K562 (cell line): Measurements from ENCODE around the gene MAN1B1. TPM values are rescaled to one million over a fixed set of nuclear protein-coding genes. Genes with fewer than 3 reads are reported as not detected.

Experiments used
- FIP1L1 ChIP-seq: fragments of 200-400 bp; formaldehyde crosslinking; IDR thresholded peaks from 2 replicates; pipeline ENCODE4 v1.6.1; 2018; ENCODE audit warnings: mild to moderate bottlenecking, low read depth, low read length; ENCODE audit not compliant: poor library complexity, severe bottlenecking
- NFATC3 ChIP-seq: fragments of 450-650 bp; IDR thresholded peaks from 2 replicates; pipeline ENCODE4 v1.6.1; 2017; ENCODE audit warnings: mild to moderate bottlenecking
- SMARCC2 ChIP-seq: fragments of 450-650 bp; IDR thresholded peaks from 2 replicates; pipeline ENCODE4 v1.6.1; 2017; ENCODE audit warnings: antibody characterized with exemption, moderate library complexity, mild to moderate bottlenecking, low read depth
- SPI1 ChIP-seq: IDR thresholded peaks from 2 replicates; pipeline ENCODE4 v1.6.1; 2011; ENCODE audit warnings: low read depth, low read length, control low read depth, borderline replicate concordance
- SRSF7 ChIP-seq: fragments of 200-400 bp; formaldehyde crosslinking; optimal IDR thresholded peaks from 2 replicates; pipeline ENCODE3; 2017; ENCODE audit warnings: mild to moderate bottlenecking, low read depth, low read length
- TAF7 ChIP-seq: fragments of 450-650 bp; IDR thresholded peaks from 2 replicates; pipeline ENCODE4 v1.6.1; 2016; ENCODE audit warnings: missing genetic modification characterization, missing compliant biosample characterization
- TRIM24 ChIP-seq, 2 experiments: fragments of 450-650 bp; IDR thresholded peaks; 2 replicates each; pipeline ENCODE4 v1.6.1; 2016
- ZNF766 ChIP-seq: fragments of 200-800 bp; sonication (Bioruptor generic); conservative IDR thresholded peaks from 2 replicates; pipeline ENCODE4 v1.6.1; 2016; ENCODE audit warnings: missing genetic modification characterization, missing compliant biosample characterization
- polyA plus RNA-seq, 8 experiments: library from polyadenylated mRNA; depleted of rRNA in 4 of 8; stranded (reverse) in 5 of 8; unstranded in 3 of 8; fragments of >200 nt; fragmentation: Nextera tagmentation in 2 of 8; fragmentation: Illumina TruSeq in 1 of 8; extraction: Ambion mirVana in 2 of 8; extraction: Trizol in 1 of 8; gene quantifications; 2 replicates each; pipeline versions ENCODE4 v1.2.1 to v1.2.3, GENCODE V29; 2011 to 2014; ENCODE audit warnings: inconsistent platforms in 1 of 8, missing spikeins in 1 of 8
- total RNA-seq, 7 experiments: library from RNA; depleted of rRNA in 6 of 7; stranded (reverse); fragments of >200 nt in 6 of 7; fragmentation: Illumina TruSeq in 2 of 7; extraction: Trizol in 2 of 7; gene quantifications; 2 replicates each; pipeline versions ENCODE4 v1.2.1 to v1.2.3, GENCODE V29; 2011 to 2021; ENCODE audit warnings: low replicate concordance in 1 of 7
- TF ChIP-seq, protein P1 (sequence below): fragments of 250-450 bp; sonication (Bioruptor Pico); IDR thresholded peaks from 2 replicates; pipeline ENCODE4 v1.5.0; 2020; ENCODE audit warnings: mild to moderate bottlenecking
- TF ChIP-seq, protein P2 (sequence below): fragments of 250-450 bp; sonication (Bioruptor Pico); IDR thresholded peaks from 2 replicates; pipeline ENCODE4 v1.5.0; 2021; ENCODE audit warnings: mild to moderate bottlenecking, borderline replicate concordance
- TF ChIP-seq, protein P3 (sequence below): IDR thresholded peaks from 3 replicates; pipeline ENCODE4 v1.6.1; 2011; ENCODE audit warnings: borderline replicate concordance, mild to moderate bottlenecking, moderate library complexity; ENCODE audit not compliant: insufficient read length; ENCODE audit errors: extremely low read depth

Gene MAN1B1
- total and polyA plus RNA-seq, 9 of the 15 experiments (the other 6 are each of a cell fraction or from before 2014, with no cell fraction given): 0.55 to 36.6 (median 27.3) TPM

DNA sequence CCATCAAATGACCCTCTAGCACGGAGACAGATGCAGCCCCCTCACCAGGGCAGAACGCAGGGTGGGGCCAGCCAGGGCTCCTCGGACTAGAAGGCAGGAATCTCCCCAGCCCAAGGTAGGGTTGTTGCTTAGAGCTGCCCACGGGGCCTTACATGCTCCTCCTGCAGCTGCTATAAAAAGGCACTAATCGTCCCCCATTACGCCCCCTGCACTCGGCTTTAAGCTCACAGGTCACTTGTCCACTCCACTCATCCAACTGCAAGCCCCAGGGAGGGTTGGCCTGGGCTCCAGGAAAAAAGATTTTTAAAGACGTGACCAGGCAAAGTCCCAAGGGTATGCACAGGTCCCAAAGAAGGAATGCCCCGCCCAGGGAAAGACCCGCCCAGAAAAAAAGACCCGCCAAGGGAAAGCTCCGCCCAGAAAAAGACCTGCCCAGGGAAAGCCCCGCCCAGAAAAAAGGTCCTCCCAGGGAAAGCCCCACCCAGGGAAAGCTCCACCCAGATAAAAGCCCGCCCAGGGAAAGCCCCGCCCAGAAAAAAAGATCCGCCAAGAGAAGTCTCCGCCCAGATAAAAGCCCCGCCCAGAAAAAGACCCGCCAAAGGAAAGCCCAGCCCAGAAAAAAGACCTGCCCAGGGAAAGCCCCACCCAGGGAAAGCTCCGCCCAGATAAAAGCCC lies 63.3 kb downstream of the MAN1B1 start (continued):
- TF ChIP-seq SRSF7 (no peak), TRIM24 (IDR thresholded peaks at IDR 0.05) (peak; percentile 33 to 64; a peak in 2 of 4 replicates), SPI1 (no peak), FIP1L1 (no peak), ZNF766 (no peak), SMARCC2 (no peak), NFATC3 (no peak), TAF7 (tag) (no peak)
- TF ChIP-seq, protein P1, sequence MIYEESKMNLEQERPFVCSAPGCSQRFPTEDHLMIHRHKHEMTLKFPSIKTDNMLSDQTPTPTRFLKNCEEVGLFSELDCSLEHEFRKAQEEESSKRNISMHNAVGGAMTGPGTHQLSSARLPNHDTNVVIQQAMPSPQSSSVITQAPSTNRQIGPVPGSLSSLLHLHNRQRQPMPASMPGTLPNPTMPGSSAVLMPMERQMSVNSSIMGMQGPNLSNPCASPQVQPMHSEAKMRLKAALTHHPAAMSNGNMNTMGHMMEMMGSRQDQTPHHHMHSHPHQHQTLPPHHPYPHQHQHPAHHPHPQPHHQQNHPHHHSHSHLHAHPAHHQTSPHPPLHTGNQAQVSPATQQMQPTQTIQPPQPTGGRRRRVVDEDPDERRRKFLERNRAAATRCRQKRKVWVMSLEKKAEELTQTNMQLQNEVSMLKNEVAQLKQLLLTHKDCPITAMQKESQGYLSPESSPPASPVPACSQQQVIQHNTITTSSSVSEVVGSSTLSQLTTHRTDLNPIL (CRISPR knock-in tag): no peak
- TF ChIP-seq, protein P2, sequence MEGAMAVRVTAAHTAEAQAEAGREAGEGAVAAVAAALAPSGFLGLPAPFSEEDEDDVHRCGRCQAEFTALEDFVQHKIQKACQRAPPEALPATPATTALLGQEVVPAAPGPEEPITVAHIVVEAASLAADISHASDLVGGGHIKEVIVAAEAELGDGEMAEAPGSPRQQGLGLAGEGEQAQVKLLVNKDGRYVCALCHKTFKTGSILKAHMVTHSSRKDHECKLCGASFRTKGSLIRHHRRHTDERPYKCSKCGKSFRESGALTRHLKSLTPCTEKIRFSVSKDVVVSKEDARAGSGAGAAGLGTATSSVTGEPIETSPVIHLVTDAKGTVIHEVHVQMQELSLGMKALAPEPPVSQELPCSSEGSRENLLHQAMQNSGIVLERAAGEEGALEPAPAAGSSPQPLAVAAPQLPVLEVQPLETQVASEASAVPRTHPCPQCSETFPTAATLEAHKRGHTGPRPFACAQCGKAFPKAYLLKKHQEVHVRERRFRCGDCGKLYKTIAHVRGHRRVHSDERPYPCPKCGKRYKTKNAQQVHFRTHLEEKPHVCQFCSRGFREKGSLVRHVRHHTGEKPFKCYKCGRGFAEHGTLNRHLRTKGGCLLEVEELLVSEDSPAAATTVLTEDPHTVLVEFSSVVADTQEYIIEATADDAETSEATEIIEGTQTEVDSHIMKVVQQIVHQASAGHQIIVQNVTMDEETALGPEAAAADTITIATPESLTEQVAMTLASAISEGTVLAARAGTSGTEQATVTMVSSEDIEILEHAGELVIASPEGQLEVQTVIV (CRISPR knock-in tag): no peak
- TF ChIP-seq, protein P3, sequence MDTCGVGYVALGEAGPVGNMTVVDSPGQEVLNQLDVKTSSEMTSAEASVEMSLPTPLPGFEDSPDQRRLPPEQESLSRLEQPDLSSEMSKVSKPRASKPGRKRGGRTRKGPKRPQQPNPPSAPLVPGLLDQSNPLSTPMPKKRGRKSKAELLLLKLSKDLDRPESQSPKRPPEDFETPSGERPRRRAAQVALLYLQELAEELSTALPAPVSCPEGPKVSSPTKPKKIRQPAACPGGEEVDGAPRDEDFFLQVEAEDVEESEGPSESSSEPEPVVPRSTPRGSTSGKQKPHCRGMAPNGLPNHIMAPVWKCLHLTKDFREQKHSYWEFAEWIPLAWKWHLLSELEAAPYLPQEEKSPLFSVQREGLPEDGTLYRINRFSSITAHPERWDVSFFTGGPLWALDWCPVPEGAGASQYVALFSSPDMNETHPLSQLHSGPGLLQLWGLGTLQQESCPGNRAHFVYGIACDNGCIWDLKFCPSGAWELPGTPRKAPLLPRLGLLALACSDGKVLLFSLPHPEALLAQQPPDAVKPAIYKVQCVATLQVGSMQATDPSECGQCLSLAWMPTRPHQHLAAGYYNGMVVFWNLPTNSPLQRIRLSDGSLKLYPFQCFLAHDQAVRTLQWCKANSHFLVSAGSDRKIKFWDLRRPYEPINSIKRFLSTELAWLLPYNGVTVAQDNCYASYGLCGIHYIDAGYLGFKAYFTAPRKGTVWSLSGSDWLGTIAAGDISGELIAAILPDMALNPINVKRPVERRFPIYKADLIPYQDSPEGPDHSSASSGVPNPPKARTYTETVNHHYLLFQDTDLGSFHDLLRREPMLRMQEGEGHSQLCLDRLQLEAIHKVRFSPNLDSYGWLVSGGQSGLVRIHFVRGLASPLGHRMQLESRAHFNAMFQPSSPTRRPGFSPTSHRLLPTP: no peak
